K562 (cell line): ENCODE measurements around the gene PAFAH2. TPM values are rescaled to one million over a fixed set of nuclear protein-coding genes. Genes with fewer than 3 reads are reported as not detected.
A peak's percentile ranks its signal among the peaks of the same experiment; 100 is the strongest.

ENCODE experiments used
- BRD4 ChIP-seq: fragments of 200-600 bp; sonication (generic); IDR thresholded peaks from 2 replicates; pipeline ENCODE4 v1.6.1; 2017; ENCODE audit warnings: inconsistent platforms
- HCFC1 ChIP-seq: IDR thresholded peaks from 2 replicates; pipeline ENCODE4 v1.6.1; 2012; ENCODE audit warnings: low read depth, low read length, improper control_type of control experiment
- KDM1A ChIP-seq, 2 experiments: fragments of 450-650 bp; IDR thresholded peaks; 2 replicates each; pipeline ENCODE4 v1.6.1; 2016; ENCODE audit warnings: mild to moderate bottlenecking in 2 of 2
- KDM5B ChIP-seq: fragments of 200-600 bp; sonication (generic); IDR thresholded peaks from 2 replicates; pipeline ENCODE4 v1.6.1; 2012; ENCODE audit warnings: low read depth, mild to moderate bottlenecking, moderate library complexity, low read length, control low read depth, inconsistent platforms; ENCODE audit not compliant: insufficient replicate concordance
- MAZ ChIP-seq, 2 experiments: fragments of 450-650 bp in 1 of 2; sonication (generic) in 1 of 2; formaldehyde crosslinking; IDR thresholded peaks in 1 of 2; conservative IDR thresholded peaks in 1 of 2; 2 replicates each; pipeline versions ENCODE4 v1.4.0 to v1.5.0; 2020; ENCODE audit warnings: mild to moderate bottlenecking in 1 of 2, missing genetic modification reagents in 1 of 2
- RAD21 ChIP-seq, 2 experiments: fragments of 250-450 bp in 1 of 2; fragments of 450-650 bp in 1 of 2; sonication (Bioruptor Pico) in 1 of 2; formaldehyde crosslinking in 1 of 2; IDR thresholded peaks in 1 of 2; conservative IDR thresholded peaks in 1 of 2; 2 replicates each; pipeline versions ENCODE4 v1.4.0 to v1.8.0; 2020 to 2022; ENCODE audit warnings: mild to moderate bottlenecking in 2 of 2, moderate library complexity in 1 of 2
- RBM25 ChIP-seq: fragments of 200-400 bp; formaldehyde crosslinking; IDR thresholded peaks from 2 replicates; pipeline ENCODE4 v1.6.1; 2018; ENCODE audit warnings: low read length, low read depth, moderate library complexity; ENCODE audit not compliant: severe bottlenecking
- TOE1 ChIP-seq, 2 experiments: fragments of 450-650 bp in 1 of 2; sonication (generic) in 1 of 2; formaldehyde crosslinking in 1 of 2; IDR thresholded peaks; 2 replicates each; pipeline versions ENCODE4 v1.7.1 to v1.8.0; 2016 to 2022; ENCODE audit warnings: borderline replicate concordance in 2 of 2, mild to moderate bottlenecking in 2 of 2, antibody characterized with exemption in 1 of 2, inconsistent platforms in 1 of 2, low read depth in 1 of 2, missing genetic modification reagents in 1 of 2, moderate library complexity in 1 of 2
- polyA plus RNA-seq, 8 experiments: library from polyadenylated mRNA; depleted of rRNA in 4 of 8; stranded (reverse) in 5 of 8; unstranded in 3 of 8; fragments of >200 nt; fragmentation: Nextera tagmentation in 2 of 8; fragmentation: Illumina TruSeq in 1 of 8; extraction: Ambion mirVana in 2 of 8; extraction: Trizol in 1 of 8; gene quantifications; 2 replicates each; pipeline versions ENCODE4 v1.2.1 to v1.2.3, GENCODE V29; 2011 to 2014; ENCODE audit warnings: inconsistent platforms in 1 of 8, missing spikeins in 1 of 8
- total RNA-seq, 7 experiments: library from RNA; depleted of rRNA in 6 of 7; stranded (reverse); fragments of >200 nt in 6 of 7; fragmentation: Illumina TruSeq in 2 of 7; extraction: Trizol in 2 of 7; gene quantifications; 2 replicates each; pipeline versions ENCODE4 v1.2.1 to v1.2.3, GENCODE V29; 2011 to 2021; ENCODE audit warnings: low replicate concordance in 1 of 7
- TF ChIP-seq, protein P1 (sequence below): sonication (generic); formaldehyde crosslinking; IDR thresholded peaks from 2 replicates; pipeline ENCODE4 v1.8.1; 2023; ENCODE audit warnings: mild to moderate bottlenecking, missing genetic modification reagents
- TF ChIP-seq, protein P2 (sequence below), 2 experiments: fragments of 450-650 bp; formaldehyde crosslinking in 1 of 2; IDR thresholded peaks; 2 replicates each; pipeline versions ENCODE4 v1.4.0 to v1.6.1; 2014 to 2020; ENCODE audit warnings: mild to moderate bottlenecking in 2 of 2, borderline replicate concordance in 1 of 2, low read depth in 1 of 2
- TF ChIP-seq, protein P3 (sequence below): sonication (generic); formaldehyde crosslinking; IDR thresholded peaks from 2 replicates; pipeline ENCODE4 v1.4.0; 2020; ENCODE audit warnings: mild to moderate bottlenecking, missing genetic modification reagents

The PAFAH2 gene
- total and polyA plus RNA-seq, 9 of the 15 experiments (the other 6 are each of a cell fraction or from before 2014, with no cell fraction given): 4.2 to 10.9 (median 6.8) TPM

GRCh38 chr1:26029864-26030481 lies 32.1 kb upstream of the PAFAH2 start (continued):
- TF ChIP-seq HCFC1: peak; percentile 39
- TF ChIP-seq KDM5B: no peak
- TF ChIP-seq BRD4: no peak
- TF ChIP-seq, protein P1, sequence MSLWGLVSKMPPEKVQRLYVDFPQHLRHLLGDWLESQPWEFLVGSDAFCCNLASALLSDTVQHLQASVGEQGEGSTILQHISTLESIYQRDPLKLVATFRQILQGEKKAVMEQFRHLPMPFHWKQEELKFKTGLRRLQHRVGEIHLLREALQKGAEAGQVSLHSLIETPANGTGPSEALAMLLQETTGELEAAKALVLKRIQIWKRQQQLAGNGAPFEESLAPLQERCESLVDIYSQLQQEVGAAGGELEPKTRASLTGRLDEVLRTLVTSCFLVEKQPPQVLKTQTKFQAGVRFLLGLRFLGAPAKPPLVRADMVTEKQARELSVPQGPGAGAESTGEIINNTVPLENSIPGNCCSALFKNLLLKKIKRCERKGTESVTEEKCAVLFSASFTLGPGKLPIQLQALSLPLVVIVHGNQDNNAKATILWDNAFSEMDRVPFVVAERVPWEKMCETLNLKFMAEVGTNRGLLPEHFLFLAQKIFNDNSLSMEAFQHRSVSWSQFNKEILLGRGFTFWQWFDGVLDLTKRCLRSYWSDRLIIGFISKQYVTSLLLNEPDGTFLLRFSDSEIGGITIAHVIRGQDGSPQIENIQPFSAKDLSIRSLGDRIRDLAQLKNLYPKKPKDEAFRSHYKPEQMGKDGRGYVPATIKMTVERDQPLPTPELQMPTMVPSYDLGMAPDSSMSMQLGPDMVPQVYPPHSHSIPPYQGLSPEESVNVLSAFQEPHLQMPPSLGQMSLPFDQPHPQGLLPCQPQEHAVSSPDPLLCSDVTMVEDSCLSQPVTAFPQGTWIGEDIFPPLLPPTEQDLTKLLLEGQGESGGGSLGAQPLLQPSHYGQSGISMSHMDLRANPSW (CRISPR knock-in tag): no peak
- TF ChIP-seq, protein P2, sequence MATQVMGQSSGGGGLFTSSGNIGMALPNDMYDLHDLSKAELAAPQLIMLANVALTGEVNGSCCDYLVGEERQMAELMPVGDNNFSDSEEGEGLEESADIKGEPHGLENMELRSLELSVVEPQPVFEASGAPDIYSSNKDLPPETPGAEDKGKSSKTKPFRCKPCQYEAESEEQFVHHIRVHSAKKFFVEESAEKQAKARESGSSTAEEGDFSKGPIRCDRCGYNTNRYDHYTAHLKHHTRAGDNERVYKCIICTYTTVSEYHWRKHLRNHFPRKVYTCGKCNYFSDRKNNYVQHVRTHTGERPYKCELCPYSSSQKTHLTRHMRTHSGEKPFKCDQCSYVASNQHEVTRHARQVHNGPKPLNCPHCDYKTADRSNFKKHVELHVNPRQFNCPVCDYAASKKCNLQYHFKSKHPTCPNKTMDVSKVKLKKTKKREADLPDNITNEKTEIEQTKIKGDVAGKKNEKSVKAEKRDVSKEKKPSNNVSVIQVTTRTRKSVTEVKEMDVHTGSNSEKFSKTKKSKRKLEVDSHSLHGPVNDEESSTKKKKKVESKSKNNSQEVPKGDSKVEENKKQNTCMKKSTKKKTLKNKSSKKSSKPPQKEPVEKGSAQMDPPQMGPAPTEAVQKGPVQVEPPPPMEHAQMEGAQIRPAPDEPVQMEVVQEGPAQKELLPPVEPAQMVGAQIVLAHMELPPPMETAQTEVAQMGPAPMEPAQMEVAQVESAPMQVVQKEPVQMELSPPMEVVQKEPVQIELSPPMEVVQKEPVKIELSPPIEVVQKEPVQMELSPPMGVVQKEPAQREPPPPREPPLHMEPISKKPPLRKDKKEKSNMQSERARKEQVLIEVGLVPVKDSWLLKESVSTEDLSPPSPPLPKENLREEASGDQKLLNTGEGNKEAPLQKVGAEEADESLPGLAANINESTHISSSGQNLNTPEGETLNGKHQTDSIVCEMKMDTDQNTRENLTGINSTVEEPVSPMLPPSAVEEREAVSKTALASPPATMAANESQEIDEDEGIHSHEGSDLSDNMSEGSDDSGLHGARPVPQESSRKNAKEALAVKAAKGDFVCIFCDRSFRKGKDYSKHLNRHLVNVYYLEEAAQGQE (IDR thresholded peaks at IDR 0.05; ENCODE audit: borderline replicate concordance): peak; percentile 68; the same call in 1 of the 2 replicates
- TF ChIP-seq, protein P2 (CRISPR knock-in tag; IDR thresholded peaks at IDR 0.05; ENCODE audit: low read depth): no peak
- TF ChIP-seq, protein P3, sequence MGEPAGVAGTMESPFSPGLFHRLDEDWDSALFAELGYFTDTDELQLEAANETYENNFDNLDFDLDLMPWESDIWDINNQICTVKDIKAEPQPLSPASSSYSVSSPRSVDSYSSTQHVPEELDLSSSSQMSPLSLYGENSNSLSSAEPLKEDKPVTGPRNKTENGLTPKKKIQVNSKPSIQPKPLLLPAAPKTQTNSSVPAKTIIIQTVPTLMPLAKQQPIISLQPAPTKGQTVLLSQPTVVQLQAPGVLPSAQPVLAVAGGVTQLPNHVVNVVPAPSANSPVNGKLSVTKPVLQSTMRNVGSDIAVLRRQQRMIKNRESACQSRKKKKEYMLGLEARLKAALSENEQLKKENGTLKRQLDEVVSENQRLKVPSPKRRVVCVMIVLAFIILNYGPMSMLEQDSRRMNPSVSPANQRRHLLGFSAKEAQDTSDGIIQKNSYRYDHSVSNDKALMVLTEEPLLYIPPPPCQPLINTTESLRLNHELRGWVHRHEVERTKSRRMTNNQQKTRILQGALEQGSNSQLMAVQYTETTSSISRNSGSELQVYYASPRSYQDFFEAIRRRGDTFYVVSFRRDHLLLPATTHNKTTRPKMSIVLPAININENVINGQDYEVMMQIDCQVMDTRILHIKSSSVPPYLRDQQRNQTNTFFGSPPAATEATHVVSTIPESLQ (CRISPR knock-in tag): no peak
- TF ChIP-seq MAZ (CRISPR knock-in tag; conservative IDR thresholded peaks at IDR 0.05 in 1 of 2, IDR thresholded peaks at IDR 0.05 in 1 of 2): 0 out of 4 replicates have a peak, but pooled peaks of 1 of the 2 experiments have one; percentile 18
- TF ChIP-seq RBM25: peak; percentile 73
- TF ChIP-seq TOE1 (IDR thresholded peaks at IDR 0.05; ENCODE audit: borderline replicate concordance): peak; percentile 22; the same call in 1 of the 2 replicates
- TF ChIP-seq TOE1 (CRISPR knock-in tag; IDR thresholded peaks at IDR 0.05; ENCODE audit: borderline replicate concordance, low read depth): no peak
- TF ChIP-seq KDM1A (IDR thresholded peaks at IDR 0.05): peak in 1 of 2 experiments; percentile 49; a peak in 1 of 4 replicates
- TF ChIP-seq RAD21 (CRISPR knock-in tag; conservative IDR thresholded peaks at IDR 0.05 in 1 of 2, IDR thresholded peaks at IDR 0.05 in 1 of 2): peak; percentile 68 to 84
